GM12875 (cell line): Measurements from ENCODE around the gene KLF7.

Experiments
- H3K4me3 ChIP-seq: one replicate; pipeline ENCODE4 v1.5.1; 2011; ENCODE audit warnings: low read depth, low read length, control low read depth
- CTCF ChIP-seq: IDR thresholded peaks from 2 replicates; pipeline ENCODE4 v1.5.1; 2011; ENCODE audit warnings: low read depth, mild to moderate bottlenecking, control low read depth, inconsistent platforms, low read length, moderate library complexity, borderline replicate concordance; ENCODE audit not compliant: insufficient read depth

The KLF7 gene

GRCh38 chr2:207035875-207036274, 129.9 kb downstream of the KLF7 start:
- TF ChIP-seq CTCF: no peak
- H3K4me3 ChIP-seq: no peak overlapping the region

GRCh38 chr2:207032490-207032889, 133.3 kb downstream of the KLF7 start:
- no peak for TF ChIP-seq CTCF
- no peak overlapping the region for H3K4me3 ChIP-seq
